HG03575 (cell line): ENCODE results near the gene XXYLT1.
A peak's percentile ranks its signal among the peaks of the same experiment; 100 is the strongest.

Experiments
- ATAC-seq: cut with Tn5 transposase; IDR thresholded peaks from one replicate; pipeline ENCODE4 v1.9.1; 2021; ENCODE audit not compliant: unreplicated experiment, insufficient number of reproducible peaks, low FRiP score; ENCODE audit errors: extremely low read depth

Gene XXYLT1

GRCh38 chr3:195212749-195213375, 58.1 kb downstream of the XXYLT1 start:
- no peak for ATAC-seq

GRCh38 chr3:195212033-195212748, 58.8 kb downstream of the XXYLT1 start:
- no peak for ATAC-seq

- no peak for ATAC-seq
Measured at GRCh38 chr3:195210266-195210973, 60.5 kb downstream of the XXYLT1 start.

GRCh38 chr3:195209847-195210265, 61.1 kb downstream of the XXYLT1 start:
- no peak for ATAC-seq

- ATAC-seq = no peak
Measured at GRCh38 chr3:195209083-195209846, 61.7 kb downstream of the XXYLT1 start.

- ATAC-seq = no peak
Measured at GRCh38 chr3:195208631-195209030, 62.3 kb downstream of the XXYLT1 start.

GRCh38 chr3:195208183-195208582, 62.8 kb downstream of the XXYLT1 start:
- peak; percentile 57 for ATAC-seq

GRCh38 chr3:195207731-195208130, 63.2 kb downstream of the XXYLT1 start:
- ATAC-seq = no peak

GRCh38 chr3:195207056-195207455, 63.9 kb downstream of the XXYLT1 start:
- ATAC-seq = no peak

GRCh38 chr3:195204360-195205163, 66.4 kb downstream of the XXYLT1 start:
- ATAC-seq = no peak

- ATAC-seq = no peak
Measured at GRCh38 chr3:195203606-195204005, 67.4 kb downstream of the XXYLT1 start.

- no peak for ATAC-seq
Measured at GRCh38 chr3:195201295-195201694, 69.7 kb downstream of the XXYLT1 start.

GRCh38 chr3:195200010-195200822, 70.7 kb downstream of the XXYLT1 start:
- no peak for ATAC-seq

- ATAC-seq = no peak
Measured at GRCh38 chr3:195198426-195199346, 72.3 kb downstream of the XXYLT1 start.

- ATAC-seq = no peak
Measured at GRCh38 chr3:195197765-195198425, 73.1 kb downstream of the XXYLT1 start.

GRCh38 chr3:195196266-195196665, 74.7 kb downstream of the XXYLT1 start:
- ATAC-seq = no peak
